ENCODE results near the gene TYRP1.

Gene TYRP1

DNA sequence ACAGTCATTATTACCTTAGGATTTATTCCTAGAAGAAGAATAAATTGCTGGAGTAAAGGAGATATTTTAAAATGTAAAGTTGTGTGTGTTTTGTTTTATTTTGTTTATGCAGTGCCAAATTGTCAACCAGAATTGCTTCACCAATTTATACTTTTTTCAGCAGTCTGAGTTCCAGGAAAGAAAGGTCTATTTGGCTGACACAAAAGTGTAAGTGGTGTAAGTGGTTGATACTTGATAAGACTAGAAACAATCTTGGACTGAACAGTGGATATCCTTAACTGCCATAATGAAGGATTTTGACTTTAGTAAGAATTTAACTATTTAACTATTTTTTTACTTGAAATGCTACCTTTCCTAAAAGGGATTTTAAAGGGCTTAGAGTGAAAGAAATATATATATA is 37.7 kb downstream of the TYRP1 start:
- no peak for DNase-seq
- TF ChIP-seq GATA1 (IDR thresholded peaks at IDR 0.05; ENCODE audit: low read depth, low read length) (no peak), POLR2A (IDR thresholded peaks at IDR 0.05; ENCODE audit: low read length) (no peak)

DNA sequence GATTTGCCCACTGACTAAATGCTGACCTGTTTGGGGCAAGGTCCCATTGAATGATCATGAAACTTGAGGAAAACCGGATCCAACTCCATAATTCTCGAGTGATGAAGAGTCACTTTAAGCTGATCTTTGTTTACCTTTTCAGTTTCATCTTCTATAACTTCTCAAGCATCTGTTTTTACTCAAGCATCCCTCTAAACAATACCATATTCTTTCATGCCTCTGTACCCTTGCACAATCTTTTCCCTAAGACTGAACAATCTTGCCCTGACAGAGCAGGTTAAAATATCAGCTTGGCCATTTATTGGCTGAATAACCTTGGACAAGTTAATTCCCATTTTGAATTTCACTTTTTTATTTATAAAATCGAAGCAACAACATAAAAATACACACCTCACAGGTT is 39.8 kb downstream of the TYRP1 start:
- no peak for DNase-seq

DNA sequence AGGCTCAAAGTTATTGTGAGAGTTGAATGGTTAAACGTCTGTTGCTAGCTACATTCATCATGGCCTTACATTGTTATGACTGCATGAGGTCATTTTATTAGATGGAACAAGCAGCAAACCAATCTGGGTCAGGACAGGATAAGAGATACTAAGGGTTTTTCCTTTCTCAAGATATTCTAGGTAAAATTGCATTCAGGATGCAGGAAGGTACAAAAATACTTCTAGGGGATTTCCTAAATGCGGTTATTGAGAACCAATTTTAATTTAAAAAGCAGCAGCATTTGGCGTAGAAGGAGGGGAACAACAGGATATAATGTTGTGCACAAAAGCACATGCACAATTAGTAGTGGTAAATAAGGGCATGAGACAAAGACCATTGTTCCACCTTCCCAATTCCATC is 42.5 kb downstream of the TYRP1 start:
- DNase-seq, result no peak
- TF ChIP-seq GATA1 (IDR thresholded peaks at IDR 0.05; ENCODE audit: low read depth, low read length) (no peak), POLR2A (IDR thresholded peaks at IDR 0.05; ENCODE audit: low read length) (no peak)

More for the DNA sequence above, 39.8 kb downstream of the TYRP1 start:
- TF ChIP-seq GATA1 (IDR thresholded peaks at IDR 0.05; ENCODE audit: low read depth, low read length), result no peak

DNA sequence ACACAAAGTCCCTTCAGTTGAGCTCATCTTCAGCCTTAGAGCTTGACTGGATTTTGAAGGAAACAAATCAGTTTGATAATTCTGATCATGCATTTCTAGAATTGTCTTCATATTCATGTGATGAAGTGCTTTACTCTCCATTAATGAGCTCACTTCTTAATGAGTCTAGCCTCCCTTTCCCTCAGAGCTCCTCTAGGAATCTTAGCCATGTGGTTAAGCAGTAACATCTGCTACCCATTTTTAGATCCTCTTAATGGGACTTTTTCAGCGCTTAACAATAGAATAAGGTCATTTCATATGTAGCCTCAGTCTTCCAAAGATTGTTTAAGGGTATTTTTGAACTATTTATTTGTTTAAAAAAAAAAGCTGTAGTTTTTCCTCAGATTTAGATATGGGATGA is 44.7 kb downstream of the TYRP1 start:
- DNase-seq, result no peak
- TF ChIP-seq POLR2A (IDR thresholded peaks at IDR 0.05; ENCODE audit: low read length) (no peak), GATA1 (IDR thresholded peaks at IDR 0.05; ENCODE audit: low read depth, low read length) (no peak)

DNA sequence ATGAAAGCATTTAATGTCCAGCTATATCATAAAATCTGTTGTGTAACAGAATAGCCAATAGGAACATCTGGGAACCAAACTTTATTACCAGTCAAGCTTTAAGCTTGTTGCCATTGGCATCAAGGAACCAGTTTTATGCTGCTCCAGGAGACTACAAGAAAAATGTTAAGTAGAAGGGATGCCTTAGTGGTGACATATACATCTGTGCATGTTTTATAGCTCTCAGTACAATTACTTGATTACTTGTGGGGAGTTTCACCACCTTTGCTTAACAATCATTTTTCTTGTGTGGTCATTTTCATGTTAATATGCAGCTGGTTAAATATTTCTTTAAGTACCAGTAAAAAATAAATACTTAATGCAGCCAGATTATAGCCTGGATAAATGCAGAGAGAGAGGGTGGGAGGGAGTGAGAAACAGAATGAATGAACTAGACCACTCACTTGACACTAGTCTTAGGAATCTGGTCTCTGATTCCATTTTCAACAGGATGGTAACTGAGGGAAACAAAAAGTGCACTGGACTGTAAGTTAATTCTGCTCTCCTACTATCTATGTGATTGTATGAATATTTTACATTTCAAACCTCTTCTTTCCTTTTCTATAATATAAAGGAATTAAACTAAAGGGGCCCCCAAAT is 45.9 kb downstream of the TYRP1 start:
- no peak for DNase-seq
- no peak for TF ChIP-seq GATA1 (IDR thresholded peaks at IDR 0.05; ENCODE audit: low read depth, low read length)
- no peak for TF ChIP-seq POLR2A (IDR thresholded peaks at IDR 0.05; ENCODE audit: low read length)

DNA sequence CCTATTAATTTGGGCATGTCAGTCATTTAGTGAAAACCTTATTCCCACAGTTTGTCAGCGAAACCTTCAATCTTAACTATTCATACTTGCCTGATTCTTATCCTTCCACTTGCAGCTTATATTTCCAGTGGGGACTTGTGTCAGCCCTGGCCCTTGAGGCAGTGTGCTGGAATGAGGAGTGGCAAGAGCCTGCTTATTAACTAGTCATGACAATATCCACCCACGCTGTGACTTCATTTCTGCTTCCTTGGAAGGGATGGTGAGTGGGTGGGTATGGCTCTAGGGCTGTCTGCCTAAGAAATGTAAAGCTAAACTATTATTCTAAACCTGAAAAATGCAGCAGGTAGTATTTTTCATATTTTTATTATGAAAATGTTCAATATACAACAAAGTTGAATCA is 47.7 kb downstream of the TYRP1 start:
- TF ChIP-seq POLR2A (IDR thresholded peaks at IDR 0.05; ENCODE audit: low read length) (no peak), GATA1 (IDR thresholded peaks at IDR 0.05; ENCODE audit: low read depth, low read length) (no peak)
- no peak for DNase-seq

DNA sequence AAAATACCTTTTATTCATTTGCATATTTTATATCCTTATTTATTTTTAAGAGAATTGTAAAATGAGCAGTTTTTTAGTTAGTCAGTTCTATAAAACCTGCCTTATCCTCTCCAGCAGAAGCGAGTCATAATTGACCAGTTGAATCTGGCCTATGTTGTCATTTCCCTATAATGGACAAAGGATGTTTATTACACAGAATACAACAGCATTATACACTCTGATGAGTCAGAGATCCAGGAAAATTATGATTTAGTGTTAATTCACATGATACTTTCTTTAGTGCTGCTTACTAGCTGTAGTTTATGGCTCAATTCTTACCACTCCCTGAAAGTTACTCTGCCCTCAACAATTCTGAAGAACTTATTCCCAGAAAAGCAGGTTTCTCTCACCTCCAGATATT is 54.8 kb downstream of the TYRP1 start:
- DNase-seq, result no peak
- TF ChIP-seq POLR2A (IDR thresholded peaks at IDR 0.05; ENCODE audit: low read length), result no peak
- no peak for TF ChIP-seq GATA1 (IDR thresholded peaks at IDR 0.05; ENCODE audit: low read depth, low read length)

DNA sequence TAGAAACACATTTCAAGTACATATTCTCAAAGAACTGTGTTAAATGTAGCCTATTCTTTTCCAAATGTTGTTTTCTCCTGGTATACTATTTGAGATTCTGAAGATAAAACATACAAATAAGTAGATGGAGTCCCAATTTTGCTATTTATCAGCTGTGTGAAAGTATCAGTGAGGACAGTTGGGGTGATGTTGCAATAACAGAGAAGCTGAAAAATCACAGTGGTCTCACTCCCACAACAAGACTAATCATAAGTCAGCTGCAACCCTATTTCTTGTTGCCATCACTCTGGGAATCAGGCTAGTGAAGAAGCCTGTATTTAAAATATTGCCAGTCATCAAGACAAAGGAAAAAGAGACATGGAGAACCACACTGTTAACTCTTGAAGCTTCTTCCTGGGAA is 55.8 kb downstream of the TYRP1 start:
- TF ChIP-seq POLR2A (IDR thresholded peaks at IDR 0.05; ENCODE audit: low read length) (no peak), GATA1 (IDR thresholded peaks at IDR 0.05; ENCODE audit: low read depth, low read length) (no peak)
- DNase-seq, result no peak

DNA sequence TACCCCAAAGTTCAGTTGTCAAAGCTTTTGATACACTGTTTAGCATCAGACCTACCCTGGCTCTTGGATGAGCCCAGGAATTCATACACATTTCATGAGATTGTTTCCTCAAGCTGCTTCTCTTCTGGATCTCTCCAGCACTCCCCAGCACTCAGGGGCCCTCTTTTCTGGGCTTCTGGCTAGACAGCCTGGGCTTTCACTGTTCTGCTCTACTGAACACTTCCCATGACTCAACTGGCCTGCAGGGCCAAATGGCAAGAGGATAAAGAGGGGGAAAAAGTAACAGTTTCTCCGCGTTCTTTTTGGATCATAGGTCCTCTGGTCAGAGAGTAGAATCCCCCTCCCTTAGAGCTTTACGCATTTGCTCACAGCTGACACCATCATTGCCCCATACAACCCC is 60.7 kb downstream of the TYRP1 start:
- TF ChIP-seq GATA1 (IDR thresholded peaks at IDR 0.05; ENCODE audit: low read depth, low read length), result no peak
- TF ChIP-seq POLR2A (IDR thresholded peaks at IDR 0.05; ENCODE audit: low read length), result no peak
- DNase-seq, result no peak

DNA sequence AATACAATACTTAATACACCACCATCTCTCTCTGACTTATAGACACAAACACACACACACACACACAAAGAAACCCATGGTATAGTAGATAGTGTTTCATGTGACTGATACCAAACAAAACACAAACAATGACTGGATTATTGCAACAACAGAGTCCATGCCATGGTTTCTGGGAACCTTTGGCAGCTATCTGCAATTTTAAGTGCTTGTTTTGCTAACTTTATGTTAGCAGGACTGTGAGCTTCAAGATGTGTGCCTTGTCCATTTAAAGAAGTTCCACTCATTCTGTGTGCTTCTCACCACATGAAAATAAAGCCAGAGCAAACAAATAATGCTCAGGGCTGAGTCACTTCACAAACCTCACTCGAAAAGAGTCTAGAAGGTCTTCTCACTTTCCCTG is 66.6 kb downstream of the TYRP1 start:
- DNase-seq, result no peak
- no peak for TF ChIP-seq GATA1 (IDR thresholded peaks at IDR 0.05; ENCODE audit: low read depth, low read length)

Data from erythroblast (primary cell).